ENCODE results near the gene PTPRG. TPM values are rescaled to one million over a fixed set of nuclear protein-coding genes. Genes with fewer than 3 reads are reported as not detected.

PTPRG gene
- total and polyA plus RNA-seq, 2 experiments from 2014 or later = 8.5 to 34.9 TPM

DNA sequence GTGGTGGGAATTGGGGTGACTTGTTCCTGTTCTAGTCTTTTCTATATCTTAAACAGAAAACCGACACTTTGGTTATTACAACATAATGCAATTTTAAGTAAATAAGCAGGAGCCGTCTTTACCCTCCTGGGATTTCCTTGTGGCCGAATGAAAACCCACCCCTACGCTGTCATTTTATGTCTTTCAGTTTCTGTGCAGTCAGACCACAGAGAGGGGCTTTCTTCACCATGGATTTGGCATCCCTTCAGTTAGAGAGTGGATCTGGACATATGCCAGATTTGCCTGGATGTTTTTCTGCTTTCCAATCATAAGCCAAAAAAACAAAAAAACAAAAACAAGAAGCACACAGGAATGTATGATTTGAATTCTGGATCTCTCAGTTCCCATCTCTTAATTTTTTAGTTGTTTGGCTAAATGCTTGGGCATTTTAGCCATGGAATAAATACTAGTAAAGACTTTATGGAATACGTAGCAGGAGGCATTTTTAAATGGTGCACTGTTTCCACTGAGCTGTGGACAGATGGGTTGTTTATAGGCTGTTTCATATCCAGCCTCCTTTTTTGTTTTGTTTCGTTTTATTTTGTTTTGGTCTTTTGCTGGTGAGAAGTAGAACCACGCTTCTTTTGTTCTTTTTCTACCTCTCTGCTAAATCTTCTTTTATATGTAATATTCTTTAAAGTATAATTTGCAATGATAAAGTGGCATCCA, 539.1 kb downstream of the PTPRG start:
- H3K4me3 ChIP-seq = no peak overlapping the region
- H4K20me1 ChIP-seq (ENCODE audit: insufficient read depth, poor library complexity, severe bottlenecking) = no peaks in the 10 kb centered on the region
- H3K4me2 ChIP-seq = peak overlapping the region; percentile 40
- H3K36me3 ChIP-seq (replicated peaks; ENCODE audit: insufficient read depth, low read depth) = no peaks in the 10 kb centered on the region
- H2AFZ ChIP-seq = no peak overlapping the region
- H3K79me2 ChIP-seq = no peaks in the 10 kb centered on the region
- H3K9me2 ChIP-seq (replicated peaks; ENCODE audit: insufficient read depth) = no peaks in the 10 kb centered on the region
- H3K9me3 ChIP-seq (ENCODE audit: low read depth) = no peaks in the 10 kb centered on the region
- peak overlapping the region; percentile 38 for H3K27ac ChIP-seq
- H3K4me1 ChIP-seq (ENCODE audit: insufficient read depth) = peaks cover 17% of the 10 kb centered on the region
- TF ChIP-seq, protein P1, sequence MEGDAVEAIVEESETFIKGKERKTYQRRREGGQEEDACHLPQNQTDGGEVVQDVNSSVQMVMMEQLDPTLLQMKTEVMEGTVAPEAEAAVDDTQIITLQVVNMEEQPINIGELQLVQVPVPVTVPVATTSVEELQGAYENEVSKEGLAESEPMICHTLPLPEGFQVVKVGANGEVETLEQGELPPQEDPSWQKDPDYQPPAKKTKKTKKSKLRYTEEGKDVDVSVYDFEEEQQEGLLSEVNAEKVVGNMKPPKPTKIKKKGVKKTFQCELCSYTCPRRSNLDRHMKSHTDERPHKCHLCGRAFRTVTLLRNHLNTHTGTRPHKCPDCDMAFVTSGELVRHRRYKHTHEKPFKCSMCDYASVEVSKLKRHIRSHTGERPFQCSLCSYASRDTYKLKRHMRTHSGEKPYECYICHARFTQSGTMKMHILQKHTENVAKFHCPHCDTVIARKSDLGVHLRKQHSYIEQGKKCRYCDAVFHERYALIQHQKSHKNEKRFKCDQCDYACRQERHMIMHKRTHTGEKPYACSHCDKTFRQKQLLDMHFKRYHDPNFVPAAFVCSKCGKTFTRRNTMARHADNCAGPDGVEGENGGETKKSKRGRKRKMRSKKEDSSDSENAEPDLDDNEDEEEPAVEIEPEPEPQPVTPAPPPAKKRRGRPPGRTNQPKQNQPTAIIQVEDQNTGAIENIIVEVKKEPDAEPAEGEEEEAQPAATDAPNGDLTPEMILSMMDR (IDR thresholded peaks at IDR 0.05; ENCODE audit: poor library complexity) = no peak
- no peak for TF ChIP-seq EZH2phosphoT487 (IDR thresholded peaks at IDR 0.05; ENCODE audit: low read depth, severe bottlenecking, unreplicated experiment)
- TF ChIP-seq EZH2 (IDR thresholded peaks at IDR 0.05; ENCODE audit: borderline replicate concordance) = no peak
- no peaks in the 10 kb centered on the region for H3K27me3 ChIP-seq
- peak; percentile 16 for DNase-seq (ENCODE audit: low spot score)
- 67% methylated on average over 7 of the region's 7 CpGs for WGBS (ENCODE audit: low lambda C conversion rate, missing lambda C conversion rate)

GRCh38 chr3:62101488-62101887, 540.1 kb downstream of the PTPRG start:
- Histone ChIP-seq H3K36me3 (replicated peaks; ENCODE audit: insufficient read depth, low read depth) (no peaks in the 10 kb centered on the region), H3K27ac (peak overlapping the region; percentile 26), H3K4me3 (no peak overlapping the region), H3K9me3 (ENCODE audit: low read depth) (no peaks in the 10 kb centered on the region), H4K20me1 (ENCODE audit: insufficient read depth, poor library complexity, severe bottlenecking) (no peaks in the 10 kb centered on the region), H2AFZ (no peak overlapping the region), H3K4me1 (ENCODE audit: insufficient read depth) (peaks cover 13% of the 10 kb centered on the region), H3K9me2 (replicated peaks; ENCODE audit: insufficient read depth) (no peaks in the 10 kb centered on the region), H3K4me2 (no peak overlapping the region), H3K27me3 (no peaks in the 10 kb centered on the region), H3K79me2 (no peaks in the 10 kb centered on the region)
- DNase-seq (ENCODE audit: low spot score) = no peak
- 64% methylated on average over 1 of the region's 1 CpG for WGBS (ENCODE audit: low lambda C conversion rate, missing lambda C conversion rate)
- TF ChIP-seq EZH2phosphoT487 (IDR thresholded peaks at IDR 0.05; ENCODE audit: low read depth, severe bottlenecking, unreplicated experiment) (no peak), EZH2 (IDR thresholded peaks at IDR 0.05; ENCODE audit: borderline replicate concordance) (no peak)
- TF ChIP-seq, protein P1 (IDR thresholded peaks at IDR 0.05; ENCODE audit: poor library complexity) = no peak

GRCh38 chr3:62103531-62103930, 542.2 kb downstream of the PTPRG start:
- H4K20me1 ChIP-seq (ENCODE audit: insufficient read depth, poor library complexity, severe bottlenecking) = no peaks in the 10 kb centered on the region
- no peaks in the 10 kb centered on the region for H3K36me3 ChIP-seq (replicated peaks; ENCODE audit: insufficient read depth, low read depth)
- H3K4me3 ChIP-seq = no peak overlapping the region
- TF ChIP-seq EZH2 (IDR thresholded peaks at IDR 0.05; ENCODE audit: borderline replicate concordance) = no peak
- TF ChIP-seq EZH2phosphoT487 (IDR thresholded peaks at IDR 0.05; ENCODE audit: low read depth, severe bottlenecking, unreplicated experiment) = no peak
- TF ChIP-seq, protein P1 (IDR thresholded peaks at IDR 0.05; ENCODE audit: poor library complexity) = no peak
- H3K4me1 ChIP-seq (ENCODE audit: insufficient read depth) = peaks cover 12% of the 10 kb centered on the region
- no peak overlapping the region for H3K27ac ChIP-seq
- WGBS (ENCODE audit: low lambda C conversion rate, missing lambda C conversion rate) = 89% methylated on average over 3 of the region's 3 CpGs
- no peaks in the 10 kb centered on the region for H3K79me2 ChIP-seq
- H3K9me2 ChIP-seq (replicated peaks; ENCODE audit: insufficient read depth) = no peaks in the 10 kb centered on the region
- DNase-seq (ENCODE audit: low spot score) = no peak
- no peak overlapping the region for H2AFZ ChIP-seq
- H3K27me3 ChIP-seq = no peaks in the 10 kb centered on the region
- no peak overlapping the region for H3K4me2 ChIP-seq
- H3K9me3 ChIP-seq (ENCODE audit: low read depth) = no peaks in the 10 kb centered on the region
